Measurements from ENCODE around the gene PYDC1.
"Not testable (repeated sequence)": the region's sequence is repeated elsewhere in the genome, so short reads cannot be mapped to it uniquely, and the experiment has no call there.

DNA sequence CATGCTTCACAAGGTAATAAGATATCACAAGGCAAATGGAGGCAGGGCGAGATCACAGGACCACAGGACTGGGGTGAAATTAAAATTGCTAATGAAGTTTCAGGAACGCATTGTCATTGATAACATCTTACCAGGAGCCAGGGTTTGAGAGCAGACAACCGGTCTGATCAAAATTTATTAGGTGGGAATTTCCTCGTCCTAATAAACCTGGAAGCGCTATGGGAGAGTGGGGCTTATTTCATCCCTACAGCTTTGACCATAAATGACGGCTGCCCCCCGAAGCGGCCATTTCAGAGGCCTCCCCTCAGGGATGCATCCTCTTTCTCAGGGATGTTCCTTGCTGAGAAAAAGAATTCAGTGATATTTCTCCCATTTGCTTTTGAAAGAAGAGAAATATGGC lies 28.7 kb upstream of the PYDC1 start:
- TF ChIP-seq, protein P1, sequence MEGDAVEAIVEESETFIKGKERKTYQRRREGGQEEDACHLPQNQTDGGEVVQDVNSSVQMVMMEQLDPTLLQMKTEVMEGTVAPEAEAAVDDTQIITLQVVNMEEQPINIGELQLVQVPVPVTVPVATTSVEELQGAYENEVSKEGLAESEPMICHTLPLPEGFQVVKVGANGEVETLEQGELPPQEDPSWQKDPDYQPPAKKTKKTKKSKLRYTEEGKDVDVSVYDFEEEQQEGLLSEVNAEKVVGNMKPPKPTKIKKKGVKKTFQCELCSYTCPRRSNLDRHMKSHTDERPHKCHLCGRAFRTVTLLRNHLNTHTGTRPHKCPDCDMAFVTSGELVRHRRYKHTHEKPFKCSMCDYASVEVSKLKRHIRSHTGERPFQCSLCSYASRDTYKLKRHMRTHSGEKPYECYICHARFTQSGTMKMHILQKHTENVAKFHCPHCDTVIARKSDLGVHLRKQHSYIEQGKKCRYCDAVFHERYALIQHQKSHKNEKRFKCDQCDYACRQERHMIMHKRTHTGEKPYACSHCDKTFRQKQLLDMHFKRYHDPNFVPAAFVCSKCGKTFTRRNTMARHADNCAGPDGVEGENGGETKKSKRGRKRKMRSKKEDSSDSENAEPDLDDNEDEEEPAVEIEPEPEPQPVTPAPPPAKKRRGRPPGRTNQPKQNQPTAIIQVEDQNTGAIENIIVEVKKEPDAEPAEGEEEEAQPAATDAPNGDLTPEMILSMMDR (IDR thresholded peaks at IDR 0.05; ENCODE audit: low read depth, low read length), result not testable (repeated sequence)
- TF ChIP-seq POLR2A (IDR thresholded peaks at IDR 0.05; ENCODE audit: extremely low read depth, insufficient read length); MYC (IDR thresholded peaks at IDR 0.05; ENCODE audit: low read depth, low read length): not testable (repeated sequence)

Measured in NB4 (cell line).